Measurements from ENCODE around the gene TLE1. TPM values are rescaled to one million over a fixed set of nuclear protein-coding genes. Genes with fewer than 3 reads are reported as not detected.

The TLE1 gene
- total and polyA plus RNA-seq, 2 of the 4 experiments (the other 2 are of a cell fraction) = 36.0 to 51.0 TPM

GRCh38 chr9:81623778-81624177, 65.6 kb downstream of the TLE1 start:
- POLR2A ChIA-PET (ENCODE audit: unreplicated experiment) = no interaction called here

More at GRCh38 chr9:81623778-81624177, 65.6 kb downstream of the TLE1 start:
- Histone ChIP-seq H2BK15ac (ENCODE audit: low read depth, low read length) (no peak overlapping the region), H3K4me2 (ENCODE audit: low read depth, low read length) (no peak overlapping the region), H4K20me1 (ENCODE audit: insufficient read depth, low read length) (no peaks in the 10 kb centered on the region; the same call in 1 of the 2 replicates), H3K9me1 (ENCODE audit: insufficient read depth, low read length) (peaks cover 11% of the 10 kb centered on the region), H3K4me1 (ENCODE audit: control insufficient read depth, insufficient read depth, low read length) (peaks cover 7% of the 10 kb centered on the region), H3K9ac (ENCODE audit: low read depth, low read length) (no peak overlapping the region), H3K14ac (replicated peaks; ENCODE audit: low read depth, low read length) (no peak overlapping the region), H2AK5ac (ENCODE audit: low read depth, low read length) (no peak overlapping the region), H3K18ac (ENCODE audit: low read depth, low read length) (no peak overlapping the region), H2BK120ac (ENCODE audit: low read depth, low read length) (no peak overlapping the region), H3K27me3 (ENCODE audit: control insufficient read depth, insufficient read depth, low read length) (no peaks in the 10 kb centered on the region), H3K79me1 (ENCODE audit: low read depth in 1 of 2, low read length in 2 of 2) (peaks cover 9 to 26% of the 10 kb centered on the region in 2 experiments; a peak in 3 of 4 replicates), H4K5ac (ENCODE audit: low read depth, low read length) (no peak overlapping the region), H3K23ac (ENCODE audit: low read depth, low read length) (no peak overlapping the region), H3K9me3 (ENCODE audit: control insufficient read depth, insufficient read depth, low read length) (no peaks in the 10 kb centered on the region), H3K4ac (ENCODE audit: low read depth, low read length) (no peak overlapping the region), H3K4me3 (ENCODE audit: insufficient read depth, low read depth, low read length) (no peak overlapping the region), H2AFZ (replicated peaks; ENCODE audit: low read length, poor library complexity) (no peak overlapping the region), H4K91ac (ENCODE audit: insufficient read depth, low read depth, low read length) (no peak overlapping the region), H3K36me3 (ENCODE audit: control insufficient read depth, insufficient read depth, low read length) (peaks cover 11% of the 10 kb centered on the region), H2BK20ac (ENCODE audit: low read depth, low read length) (no peak overlapping the region), H3K27ac (ENCODE audit: insufficient read depth, low read length) (no peak overlapping the region), H2BK5ac (ENCODE audit: low read depth, low read length, poor library complexity, severe bottlenecking) (no peak overlapping the region), H2AK9ac (replicated peaks; ENCODE audit: low read depth, low read length, poor library complexity) (no peak overlapping the region), H3K56ac (ENCODE audit: extremely low read depth, insufficient read depth, low read length) (no peak overlapping the region), H4K8ac (ENCODE audit: low read depth in 2 of 2, low read length in 2 of 2) (no peak overlapping the region)
- ATAC-seq (ENCODE audit: low read depth) (no peak), DNase-seq (no peak)
- no TSS peak for BruUV-seq (replicated peaks)
- TF ChIP-seq, protein P1, sequence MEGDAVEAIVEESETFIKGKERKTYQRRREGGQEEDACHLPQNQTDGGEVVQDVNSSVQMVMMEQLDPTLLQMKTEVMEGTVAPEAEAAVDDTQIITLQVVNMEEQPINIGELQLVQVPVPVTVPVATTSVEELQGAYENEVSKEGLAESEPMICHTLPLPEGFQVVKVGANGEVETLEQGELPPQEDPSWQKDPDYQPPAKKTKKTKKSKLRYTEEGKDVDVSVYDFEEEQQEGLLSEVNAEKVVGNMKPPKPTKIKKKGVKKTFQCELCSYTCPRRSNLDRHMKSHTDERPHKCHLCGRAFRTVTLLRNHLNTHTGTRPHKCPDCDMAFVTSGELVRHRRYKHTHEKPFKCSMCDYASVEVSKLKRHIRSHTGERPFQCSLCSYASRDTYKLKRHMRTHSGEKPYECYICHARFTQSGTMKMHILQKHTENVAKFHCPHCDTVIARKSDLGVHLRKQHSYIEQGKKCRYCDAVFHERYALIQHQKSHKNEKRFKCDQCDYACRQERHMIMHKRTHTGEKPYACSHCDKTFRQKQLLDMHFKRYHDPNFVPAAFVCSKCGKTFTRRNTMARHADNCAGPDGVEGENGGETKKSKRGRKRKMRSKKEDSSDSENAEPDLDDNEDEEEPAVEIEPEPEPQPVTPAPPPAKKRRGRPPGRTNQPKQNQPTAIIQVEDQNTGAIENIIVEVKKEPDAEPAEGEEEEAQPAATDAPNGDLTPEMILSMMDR (conservative IDR thresholded peaks at IDR 0.05; ENCODE audit: low read depth, low read length) = no peak
- no peak for TF ChIP-seq FOS (IDR thresholded peaks at IDR 0.05; ENCODE audit: low read depth, low read length)
- dilution Hi-C loops (cut with HindIII; ENCODE audit: low sequenced_read_pairs, unreplicated experiment) = no loop called here
- CTCF ChIA-PET = no interaction called here
- in situ Hi-C loops (cut with MboI; ENCODE audit: low sequenced_read_pairs) = no loop called here
- intact Hi-C loops (cut with micrococcal nuclease) = no loop called here
- no CpG with 5 or more reads among the region's 3 CpGs for WGBS, 2 experiments (ENCODE audit: extremely low coverage in 2 of 2, insufficient read length in 1 of 2)

All from IMR-90 (cell line).